Measurements from ENCODE around the gene CYP3A4.
"Not testable (repeated sequence)": the region's sequence is repeated elsewhere in the genome, so short reads cannot be mapped to it uniquely, and the experiment has no call there.

Gene CYP3A4

DNA sequence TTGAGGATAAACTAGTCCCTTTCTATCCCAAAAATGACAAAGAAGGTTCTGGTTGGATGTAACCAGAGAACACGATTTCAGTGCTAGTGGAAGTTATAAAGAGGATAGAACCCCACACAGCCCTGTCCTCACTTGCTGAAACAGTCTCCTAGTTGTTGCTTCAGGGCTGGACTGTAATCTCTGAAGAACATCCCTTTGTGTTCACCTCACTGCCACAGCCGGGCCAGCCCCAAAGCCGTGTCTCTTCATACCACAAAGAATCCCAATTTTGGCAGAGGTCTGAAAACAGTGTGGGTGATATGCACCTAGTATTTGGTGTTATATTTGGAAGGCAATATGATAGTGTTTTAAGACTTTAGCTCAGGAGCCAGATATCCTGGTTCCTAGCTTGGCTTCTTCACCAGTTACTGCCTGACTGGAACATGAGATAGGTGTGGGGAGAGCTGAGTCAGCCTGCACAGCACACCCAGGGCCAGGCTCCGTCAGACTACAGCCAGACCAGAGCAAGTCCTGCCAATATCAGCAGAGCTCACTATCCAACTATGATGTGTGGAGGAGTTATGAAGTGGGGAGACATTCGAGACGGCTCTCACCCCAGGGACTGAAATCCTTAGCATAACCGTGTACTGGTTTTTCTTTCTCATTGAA is 21.2 kb downstream of the CYP3A4 start:
- in situ Hi-C loops (cut with HindIII; ENCODE audit: low sequenced_read_pairs): no loop called here

DNA sequence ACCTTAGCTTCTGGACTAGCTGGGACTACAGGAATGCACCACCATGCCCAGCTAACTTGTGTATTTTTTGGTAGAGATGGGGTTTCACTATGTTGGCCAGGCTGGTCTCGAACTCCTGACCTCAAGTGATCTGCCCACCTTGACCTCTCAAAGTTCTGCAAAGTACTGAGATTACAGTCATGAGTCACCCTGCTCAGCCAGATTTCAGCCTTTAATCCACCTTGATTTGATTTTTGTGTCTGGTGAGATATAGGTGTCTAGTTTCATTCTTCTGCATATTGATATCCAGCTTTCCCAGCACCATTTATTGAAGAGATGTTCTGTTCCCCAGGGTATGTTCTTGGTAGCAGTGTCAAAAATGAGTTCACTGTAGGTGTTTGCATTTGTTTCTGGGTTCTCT is 28.9 kb downstream of the CYP3A4 start:
- in situ Hi-C loops (cut with HindIII; ENCODE audit: low sequenced_read_pairs): no loop called here

DNA sequence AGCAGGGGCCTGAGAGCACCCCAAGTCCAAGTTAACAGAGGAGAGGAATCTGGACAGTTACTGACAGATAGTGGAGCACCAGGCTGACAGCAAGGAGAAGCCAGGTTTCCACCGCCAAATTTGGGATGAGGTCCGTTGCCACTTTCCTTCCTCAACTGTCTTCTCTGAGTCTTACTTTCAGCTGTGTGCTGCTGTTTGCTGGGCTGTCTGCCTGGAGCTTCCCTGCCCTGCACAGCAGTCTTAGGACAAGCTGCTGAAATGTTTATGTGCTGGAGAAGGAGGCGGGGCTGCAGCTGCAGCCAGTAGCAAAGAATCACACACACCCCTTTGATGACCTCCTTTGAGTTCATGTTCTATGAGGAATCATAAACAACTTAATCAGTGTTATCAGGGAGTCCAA is 31.6 kb downstream of the CYP3A4 start:
- in situ Hi-C loops (cut with HindIII; ENCODE audit: low sequenced_read_pairs): no loop called here

DNA sequence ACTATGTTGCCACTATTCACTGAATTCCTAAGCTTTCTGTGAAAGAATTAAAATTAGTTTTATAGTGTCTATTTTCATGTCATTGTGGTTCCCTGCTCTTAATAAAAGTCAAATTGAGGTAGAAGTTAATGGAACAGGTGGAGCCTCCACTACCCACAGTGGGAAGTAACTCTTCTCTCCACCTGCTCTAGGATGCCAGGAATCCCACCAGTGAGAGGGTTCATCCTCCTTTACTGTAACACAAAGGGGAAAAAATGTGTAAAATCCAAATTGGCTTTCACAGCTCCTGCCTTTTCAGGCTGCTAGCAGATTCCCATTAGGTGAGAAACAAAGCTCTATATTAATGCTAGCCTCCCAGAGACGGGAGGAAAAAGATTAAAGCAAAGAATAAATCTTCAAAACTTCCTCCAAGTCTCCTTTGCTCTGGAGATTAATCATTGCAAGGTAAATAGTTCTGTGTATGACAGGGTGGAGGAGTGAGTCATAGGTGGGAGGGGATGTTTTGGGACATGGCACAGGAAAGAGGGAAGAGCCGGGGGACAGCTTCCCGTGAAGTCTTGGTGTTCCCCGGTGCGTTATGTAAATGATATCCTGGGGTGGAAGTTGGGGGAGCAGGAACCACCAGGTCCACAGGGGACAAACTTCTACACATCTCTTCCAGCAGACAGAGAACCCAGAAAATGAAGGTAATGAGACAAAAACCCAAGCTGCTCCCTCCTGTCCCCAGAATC is 32.5 kb downstream of the CYP3A4 start:
- in situ Hi-C loops (cut with HindIII; ENCODE audit: low sequenced_read_pairs): not testable (repeated sequence)

DNA sequence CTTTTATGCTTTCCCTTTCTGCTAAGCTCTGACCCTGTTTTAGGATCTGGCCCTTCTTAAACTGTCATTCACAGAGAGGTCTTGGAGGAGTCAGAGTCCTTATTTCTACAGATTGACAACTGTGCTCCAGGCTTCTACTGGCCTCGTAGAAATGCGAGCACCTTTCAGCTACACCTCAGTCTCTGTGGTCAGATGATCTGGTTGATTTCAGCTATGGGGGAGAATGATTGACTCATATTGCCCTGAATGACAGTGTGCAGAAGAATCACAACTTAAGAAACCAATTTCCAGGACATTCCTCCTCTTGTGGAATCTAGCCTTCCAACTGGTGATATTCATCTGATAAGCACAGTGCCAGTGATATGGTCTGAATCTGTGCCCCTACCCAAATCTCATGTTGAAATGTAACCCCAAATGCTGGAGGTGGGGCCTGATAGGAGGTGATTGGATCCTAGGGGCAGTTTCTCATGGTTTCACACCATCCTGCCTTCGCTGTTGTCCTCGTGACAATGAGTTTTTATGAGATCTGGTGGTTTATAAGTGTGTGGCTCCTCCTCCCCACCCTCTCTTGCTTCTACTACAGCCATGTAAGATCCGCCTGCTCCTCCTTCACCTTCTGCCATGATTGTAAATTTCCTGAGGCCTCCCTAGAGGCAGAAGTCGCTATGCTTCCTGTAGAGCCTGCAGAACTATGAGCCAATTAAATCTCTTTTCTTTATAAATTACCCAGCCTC is 35.0 kb downstream of the CYP3A4 start:
- in situ Hi-C loops (cut with HindIII; ENCODE audit: low sequenced_read_pairs): no loop called here

DNA sequence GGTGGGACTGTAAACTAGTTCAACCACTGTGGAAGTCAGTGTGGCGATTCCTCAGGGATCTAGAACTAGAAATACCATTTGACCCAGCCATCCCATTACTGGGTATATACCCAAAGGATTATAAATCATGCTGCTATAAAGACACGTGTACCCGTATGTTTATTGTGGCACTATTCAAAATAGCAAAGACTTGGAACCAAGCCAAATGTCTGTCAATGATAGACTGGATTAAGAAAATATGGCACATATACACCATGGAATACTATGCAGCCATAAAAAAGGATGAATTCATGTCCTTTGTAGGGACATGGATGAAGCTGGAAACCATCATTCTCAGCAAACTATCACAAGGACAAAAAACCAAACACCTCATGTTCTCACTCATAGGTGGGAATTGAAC is 37.1 kb downstream of the CYP3A4 start:
- in situ Hi-C loops (cut with HindIII; ENCODE audit: low sequenced_read_pairs): not testable (repeated sequence)

DNA sequence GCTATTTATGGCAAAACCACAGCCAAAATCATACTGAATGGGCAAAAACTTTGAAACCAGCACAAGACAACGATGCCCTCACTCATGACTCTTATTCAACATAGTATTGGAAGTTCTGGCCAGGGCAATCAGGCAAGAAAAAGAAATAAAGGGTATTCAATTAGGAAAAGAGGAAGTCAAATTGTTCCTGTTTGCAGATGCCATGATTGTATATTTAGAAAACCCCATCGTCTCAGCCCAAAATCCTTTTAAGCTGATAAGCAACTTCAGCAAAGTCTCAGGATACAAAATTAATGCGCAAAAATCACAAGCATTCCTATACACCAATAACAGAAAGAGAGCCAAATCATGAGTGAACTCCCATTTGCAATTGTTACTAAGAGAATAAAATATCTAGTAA is 38.6 kb downstream of the CYP3A4 start:
- in situ Hi-C loops (cut with HindIII; ENCODE audit: low sequenced_read_pairs): not testable (repeated sequence)

DNA sequence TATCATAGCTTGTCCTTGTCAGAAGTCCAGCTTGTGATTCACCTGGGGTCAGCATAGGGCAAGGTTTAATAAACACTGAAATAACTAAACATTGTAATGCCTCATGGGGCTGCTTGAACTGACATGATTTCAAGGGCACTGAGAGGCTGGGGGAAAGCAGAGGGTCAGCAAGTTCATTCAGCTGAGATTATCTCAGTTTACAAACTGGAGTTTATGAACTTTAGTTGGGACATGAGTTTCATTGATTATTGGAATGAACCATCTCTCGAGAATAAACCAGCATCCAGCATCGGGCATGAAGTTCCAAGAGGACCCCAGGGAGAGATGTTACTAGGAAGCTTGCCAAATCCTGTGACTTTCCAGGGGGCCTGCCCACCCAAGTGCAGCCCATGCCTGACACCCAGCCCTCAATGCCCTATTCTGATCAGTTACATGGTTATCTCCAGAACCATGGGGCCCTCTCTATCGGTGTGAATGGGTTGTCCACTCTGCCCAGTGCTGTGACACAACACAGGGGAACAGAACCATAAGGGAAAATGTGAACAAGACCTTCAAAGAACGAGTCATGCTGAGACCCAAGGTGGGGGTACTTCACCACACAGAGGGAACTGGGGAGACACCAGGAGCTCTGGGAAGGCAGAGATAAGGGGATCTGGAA is 41.1 kb downstream of the CYP3A4 start:
- in situ Hi-C loops (cut with HindIII; ENCODE audit: low sequenced_read_pairs): no loop called here

DNA sequence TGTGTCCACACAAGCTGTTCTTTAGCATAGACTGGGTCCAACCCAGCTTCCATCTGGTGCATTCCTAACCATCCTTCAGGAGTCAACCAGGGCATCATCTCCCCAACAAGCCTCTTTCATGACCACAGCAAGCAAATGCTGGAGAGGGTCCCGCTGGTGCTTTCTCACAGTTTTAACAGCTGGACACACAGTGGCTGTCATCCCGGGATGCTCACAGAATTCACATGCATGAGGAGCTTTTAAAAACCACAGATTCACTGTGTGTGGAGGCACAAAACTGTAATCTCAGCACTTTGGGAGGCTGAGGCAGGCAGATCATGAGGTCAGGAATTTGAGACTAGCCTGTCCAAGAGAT is 42.6 kb downstream of the CYP3A4 start:
- in situ Hi-C loops (cut with HindIII; ENCODE audit: low sequenced_read_pairs): no loop called here

DNA sequence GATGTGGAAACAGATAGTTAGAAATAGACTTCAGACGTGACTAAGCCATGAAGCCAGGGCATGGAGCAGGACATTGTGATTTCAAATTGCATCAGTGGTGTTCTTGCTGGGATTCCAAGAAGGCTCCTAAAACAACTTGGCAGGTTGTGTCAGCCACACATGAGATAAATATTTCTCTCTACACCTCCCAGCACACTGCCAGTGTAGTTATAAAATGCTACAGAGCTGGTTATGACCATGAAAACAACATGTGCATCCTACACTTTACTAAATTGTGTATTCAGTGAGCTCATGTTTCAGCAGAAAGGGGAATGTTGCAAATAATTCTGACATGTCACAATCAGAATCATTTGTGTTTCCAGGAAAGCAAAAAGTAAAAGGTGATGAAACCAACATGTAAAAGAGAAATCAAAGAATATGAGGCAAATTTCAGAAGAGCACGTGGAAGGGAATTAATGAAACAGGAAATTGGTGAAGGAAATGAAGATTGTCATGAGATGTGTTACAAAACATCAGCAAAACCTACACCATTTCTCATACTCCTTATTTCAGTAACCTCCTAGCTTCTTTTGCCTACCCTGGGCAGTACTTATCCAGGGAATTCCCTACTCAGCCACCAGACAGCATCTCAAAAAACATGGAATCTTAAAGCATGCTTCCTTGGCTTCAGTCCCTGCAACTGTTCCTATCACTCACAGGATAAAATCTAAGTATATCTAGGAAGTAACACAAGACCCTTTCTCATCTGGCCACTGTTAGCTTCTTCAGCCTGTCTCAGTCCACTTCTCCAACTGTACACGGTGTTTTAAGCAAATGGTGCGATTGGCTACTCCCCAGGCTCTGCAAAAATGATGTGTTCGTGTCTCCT is 43.2 kb downstream of the CYP3A4 start:
- in situ Hi-C loops (cut with HindIII; ENCODE audit: low sequenced_read_pairs): no loop called here

DNA sequence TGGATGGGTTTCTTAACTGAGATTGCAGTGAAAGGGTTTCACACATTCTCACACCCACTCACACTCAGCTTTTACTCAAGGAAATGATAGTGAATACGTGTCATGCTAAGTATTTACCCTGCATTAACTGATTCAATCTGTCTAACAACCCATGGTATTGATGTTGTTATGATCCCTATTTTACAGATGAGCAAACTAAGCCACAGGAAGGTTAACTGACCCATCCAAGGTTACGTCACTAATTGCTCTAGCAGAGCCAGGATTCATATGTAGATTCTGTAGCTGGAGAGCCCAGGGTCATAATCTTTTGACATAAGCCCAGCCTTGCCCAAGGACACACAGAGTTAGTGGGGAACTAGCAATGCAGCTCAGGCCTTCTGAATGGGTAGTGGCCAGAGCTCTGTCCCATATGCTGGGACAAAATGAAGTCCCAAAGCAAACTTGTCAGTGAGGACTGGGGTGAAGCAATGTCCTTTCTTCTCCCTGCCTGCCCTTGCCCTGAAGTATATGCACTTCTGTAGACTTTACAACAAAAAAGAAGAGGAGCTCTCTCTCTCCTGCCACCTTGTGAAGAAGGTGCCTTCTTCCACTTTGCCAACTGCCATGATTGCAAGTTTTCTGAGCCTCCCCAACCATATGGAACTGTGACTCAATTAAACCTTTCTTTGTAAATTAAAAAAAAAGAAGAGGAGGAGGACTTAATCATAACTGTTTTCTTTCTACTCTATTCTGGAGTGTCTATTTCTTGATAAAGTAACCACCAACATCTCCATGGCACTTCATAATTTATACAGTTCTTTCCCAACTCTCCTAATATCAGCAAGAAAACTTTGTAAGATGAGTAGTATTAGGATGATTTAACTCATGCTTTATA is 44.0 kb downstream of the CYP3A4 start:
- in situ Hi-C loops (cut with HindIII; ENCODE audit: low sequenced_read_pairs): no loop called here

DNA sequence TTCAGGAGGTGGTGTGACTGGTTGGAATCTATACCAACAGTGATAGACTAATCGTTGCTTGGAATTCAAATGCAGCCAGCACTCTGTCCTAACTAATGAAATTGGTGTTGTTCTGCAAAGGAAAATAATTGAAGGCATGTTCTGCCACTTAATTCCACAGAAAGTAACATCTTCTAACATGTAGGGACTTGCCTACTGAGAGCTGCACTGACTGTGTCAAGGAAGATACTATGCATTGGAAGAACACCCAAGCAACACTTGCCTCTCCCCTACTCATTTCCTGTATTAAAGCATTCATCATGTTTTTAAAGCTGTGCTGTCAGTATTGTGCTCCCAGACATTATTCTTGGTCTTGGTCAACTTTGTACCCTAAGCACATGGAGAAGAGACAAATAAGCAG is 46.3 kb downstream of the CYP3A4 start:
- in situ Hi-C loops (cut with HindIII; ENCODE audit: low sequenced_read_pairs): no loop called here

DNA sequence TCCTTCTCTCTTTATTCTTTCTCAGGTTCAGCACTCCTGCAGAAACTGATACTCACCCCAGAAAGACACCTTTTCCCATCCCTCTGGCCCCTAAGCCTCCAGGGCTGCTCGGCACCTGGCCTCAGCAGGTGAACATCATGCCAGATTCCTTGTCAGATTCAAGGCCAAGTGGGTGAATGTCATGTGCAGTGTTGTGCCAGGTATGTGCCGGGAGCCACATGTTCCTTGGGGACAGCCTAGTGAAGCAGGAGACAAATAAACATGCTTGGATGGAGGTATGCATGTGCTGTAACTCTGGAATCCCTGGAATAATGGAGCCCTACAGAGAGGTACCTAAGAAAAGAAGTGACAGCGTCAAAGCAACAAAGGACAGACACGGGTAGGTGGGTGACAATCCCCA is 47.3 kb downstream of the CYP3A4 start:
- in situ Hi-C loops (cut with HindIII; ENCODE audit: low sequenced_read_pairs): not testable (repeated sequence)

DNA sequence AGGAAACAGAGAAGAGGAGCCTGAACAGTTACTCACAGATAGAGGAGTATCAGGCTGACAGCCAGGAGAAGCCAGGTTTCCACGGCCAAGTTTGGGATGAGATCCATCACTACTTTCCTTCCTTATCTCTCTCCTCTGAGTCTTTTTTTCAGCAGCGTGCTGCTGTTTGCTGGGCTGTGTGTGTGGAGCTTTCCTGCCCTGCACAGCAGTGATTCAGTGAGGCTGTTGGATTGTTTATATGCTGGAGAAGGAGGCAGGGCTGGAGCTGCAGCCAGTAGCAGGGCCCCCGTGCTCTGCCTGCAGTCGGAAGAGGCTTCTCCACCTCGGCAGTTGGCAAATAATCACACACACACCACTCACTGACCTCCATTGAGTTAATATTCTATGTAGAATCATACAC is 49.0 kb downstream of the CYP3A4 start, which contains the start of gene CYP3A7:
TSS of gene CYP3A7 (minus strand) at position 210 of the 400 bp plus-strand sequence. CDS start at position 107, 103 bp downstream.
- in situ Hi-C loops (cut with HindIII; ENCODE audit: low sequenced_read_pairs): no loop called here

DNA sequence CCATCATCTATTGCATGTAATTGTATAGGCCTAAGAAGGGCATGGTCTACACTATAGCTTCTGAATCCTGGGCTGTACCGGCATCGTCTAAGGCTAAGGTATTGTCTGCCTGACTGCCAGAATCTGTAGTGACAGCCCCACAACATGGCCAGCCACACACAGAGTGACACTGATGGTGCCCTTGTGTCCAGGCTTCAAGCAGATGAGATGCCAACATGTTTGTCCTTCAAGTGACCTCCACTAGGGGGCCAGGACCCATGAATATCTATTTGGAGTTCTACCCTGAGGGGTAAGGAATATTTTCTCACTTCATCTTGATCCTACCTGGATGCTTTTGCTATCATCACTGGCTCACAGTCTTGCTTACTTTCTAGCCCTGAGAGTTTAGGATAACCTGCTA is 50.5 kb downstream of the CYP3A4 start:
- in situ Hi-C loops (cut with HindIII; ENCODE audit: low sequenced_read_pairs): no loop called here

DNA sequence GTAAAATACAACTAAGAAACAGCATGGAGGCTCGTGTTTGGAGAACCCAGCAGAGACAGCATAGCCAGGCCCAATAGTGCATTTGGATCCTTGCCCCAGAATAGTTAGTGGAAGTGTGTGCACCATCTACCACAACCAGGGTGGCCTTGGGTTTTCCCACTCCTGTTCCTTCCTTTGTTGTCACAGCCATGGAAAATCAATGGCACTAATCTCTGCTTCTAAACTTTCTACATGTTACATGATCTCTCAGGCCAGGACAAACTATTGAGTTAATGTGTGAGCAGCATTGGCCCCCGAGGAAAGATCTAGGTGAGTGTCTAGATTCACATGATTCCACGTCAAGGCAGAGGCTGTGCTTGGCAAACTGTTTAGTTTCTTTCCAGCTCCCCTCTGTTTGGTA is 51.0 kb downstream of the CYP3A4 start:
- in situ Hi-C loops (cut with HindIII; ENCODE audit: low sequenced_read_pairs): no loop called here

DNA sequence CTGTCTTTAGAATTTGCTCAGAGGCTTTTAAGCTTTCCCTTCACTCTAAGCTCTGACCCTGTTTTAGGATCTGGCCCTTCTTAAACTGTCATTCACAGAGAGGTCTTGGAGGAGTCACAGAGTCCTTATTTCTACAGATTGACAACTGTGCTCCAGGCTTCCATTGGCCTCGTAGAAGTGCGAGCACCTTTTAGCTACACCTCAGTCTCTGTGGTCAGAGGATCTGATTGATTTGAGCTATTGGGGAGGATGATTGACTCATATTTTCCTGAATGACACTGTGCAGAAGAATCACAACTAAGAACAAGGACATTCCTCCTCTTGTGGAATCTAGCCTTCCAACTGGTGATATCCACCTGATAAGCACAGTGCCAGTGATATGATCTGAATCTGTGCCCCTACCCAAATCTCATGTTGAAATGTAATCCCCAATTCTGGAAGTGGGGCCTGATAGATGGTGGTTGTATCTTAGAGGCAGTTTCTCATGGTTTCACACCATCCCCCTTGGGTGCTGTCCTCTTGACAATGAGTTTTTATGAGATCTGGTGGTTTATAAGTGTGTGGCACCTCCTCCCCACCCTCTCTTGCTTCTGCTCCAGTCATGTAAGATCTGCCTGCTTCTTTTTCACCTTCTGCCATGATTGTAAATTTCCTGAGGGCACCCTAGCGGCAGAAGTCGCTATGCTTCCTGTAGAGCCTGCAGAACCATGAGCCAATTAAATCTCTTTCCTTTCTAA is 52.2 kb downstream of the CYP3A4 start:
- in situ Hi-C loops (cut with HindIII; ENCODE audit: low sequenced_read_pairs): no loop called here

DNA sequence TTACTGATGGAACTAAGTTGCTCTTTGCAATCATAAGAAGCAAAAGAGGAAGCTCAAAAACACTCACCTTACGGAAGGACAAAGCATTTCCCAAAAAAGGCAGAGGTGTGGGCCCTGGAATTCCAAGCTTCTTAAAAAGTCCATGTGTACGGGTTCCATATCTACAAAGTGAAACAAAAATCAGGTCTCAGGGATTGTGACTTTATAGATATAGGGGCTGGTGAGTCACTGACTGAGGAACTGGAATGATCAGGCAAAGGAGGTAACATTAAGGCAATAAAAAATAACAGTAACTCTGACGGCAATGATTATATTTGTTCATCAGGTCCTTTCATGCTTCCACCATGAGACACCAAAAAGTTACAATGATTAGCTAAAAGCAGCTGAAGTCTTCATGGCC is 53.0 kb downstream of the CYP3A4 start:
- in situ Hi-C loops (cut with HindIII; ENCODE audit: low sequenced_read_pairs): no loop called here

DNA sequence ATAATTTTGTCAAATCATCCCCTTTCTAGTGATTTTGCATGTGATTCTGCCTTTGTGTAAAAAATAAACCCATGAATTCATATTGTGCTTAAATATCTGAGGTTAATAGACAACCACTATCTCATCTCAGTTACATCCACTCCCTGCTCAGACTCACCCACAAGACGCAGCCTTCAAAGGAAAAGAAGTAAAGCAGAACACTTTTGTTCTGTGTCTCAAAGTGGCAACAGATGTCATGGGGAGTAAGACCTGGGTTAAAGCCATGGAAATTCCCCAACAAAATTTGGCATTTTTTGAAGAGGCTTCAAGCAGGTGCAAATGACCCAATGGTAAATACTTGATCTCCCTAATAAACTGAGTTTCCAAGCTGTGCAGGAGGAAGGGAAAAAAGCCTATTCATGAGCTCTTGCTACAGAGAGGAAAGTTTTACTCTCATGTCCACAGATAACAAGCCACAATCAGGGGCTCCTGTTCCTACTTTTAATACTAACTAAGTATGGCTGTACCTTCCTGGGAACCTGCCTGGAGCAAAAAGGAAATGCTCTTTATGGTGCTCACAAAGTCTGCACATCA is 53.7 kb downstream of the CYP3A4 start:
- in situ Hi-C loops (cut with HindIII; ENCODE audit: low sequenced_read_pairs): no loop called here
